GM12892 (cell line): ENCODE results near the gene BHLHA15.

Experiments
- POLR2A ChIP-seq: IDR thresholded peaks from 2 replicates; pipeline ENCODE4 v1.6.1; 2011; ENCODE audit warnings: low read depth, low read length, control low read depth
- POLR2AphosphoS5 ChIP-seq: IDR thresholded peaks from 2 replicates; pipeline ENCODE4 v1.6.1; 2011; ENCODE audit warnings: low read depth, low read length, control low read depth

- TF ChIP-seq POLR2A (no peak), POLR2AphosphoS5 (no peak)
These were observed 8.7 kb upstream of the BHLHA15 start for GRCh38 chr7:98202367-98203195.
